HCEC 1CT (cell line): ENCODE measurements around the gene ZNF154.
"Not testable (repeated sequence)": the region's sequence is repeated elsewhere in the genome, so short reads cannot be mapped to it uniquely, and the experiment has no call there.

Experiments
- DNase-seq: peaks from one replicate; pipeline ENCODE4 v3.0.0-alpha.2; 2017

ZNF154 gene

DNA sequence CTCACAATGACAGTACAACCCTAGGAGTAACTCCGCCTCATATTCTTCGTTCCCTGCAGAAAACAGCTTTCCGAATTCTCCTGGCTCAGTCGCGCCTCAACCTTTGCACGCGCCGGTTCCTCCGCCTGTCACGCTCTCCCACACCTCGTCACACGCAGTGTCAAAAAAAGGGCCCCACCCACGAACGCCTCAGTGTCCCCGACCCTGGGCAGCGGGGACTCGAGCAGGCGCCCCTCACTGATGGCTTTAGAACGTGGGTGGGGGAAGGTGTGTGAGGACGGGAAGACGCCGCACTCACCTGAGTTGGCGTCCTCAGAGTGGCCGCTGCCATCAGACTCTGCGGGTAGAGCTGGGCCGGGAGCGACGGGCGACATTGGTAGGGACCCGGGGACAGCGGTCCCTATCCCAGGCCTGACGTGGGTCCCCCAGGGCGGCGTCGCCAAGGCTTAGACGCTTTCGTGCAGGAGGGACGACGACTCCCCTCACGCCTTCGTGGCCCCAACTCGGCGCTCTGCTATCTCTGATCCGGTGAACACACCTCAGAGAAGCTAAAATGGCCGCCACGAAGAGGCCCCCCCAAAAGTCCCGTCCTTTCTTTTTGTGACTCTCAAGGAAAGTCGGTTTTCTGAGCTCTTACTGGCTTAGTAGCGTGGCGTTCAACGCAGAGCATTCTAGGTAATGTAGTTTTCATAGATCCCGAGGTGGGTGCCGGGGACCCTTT lies at the start of gene ZNF154:
TSS of gene ZNF154 (minus strand) at position 564 of the 721 bp plus-strand sequence. CDS start at position 331, 233 bp downstream.
- no peak for DNase-seq

DNA sequence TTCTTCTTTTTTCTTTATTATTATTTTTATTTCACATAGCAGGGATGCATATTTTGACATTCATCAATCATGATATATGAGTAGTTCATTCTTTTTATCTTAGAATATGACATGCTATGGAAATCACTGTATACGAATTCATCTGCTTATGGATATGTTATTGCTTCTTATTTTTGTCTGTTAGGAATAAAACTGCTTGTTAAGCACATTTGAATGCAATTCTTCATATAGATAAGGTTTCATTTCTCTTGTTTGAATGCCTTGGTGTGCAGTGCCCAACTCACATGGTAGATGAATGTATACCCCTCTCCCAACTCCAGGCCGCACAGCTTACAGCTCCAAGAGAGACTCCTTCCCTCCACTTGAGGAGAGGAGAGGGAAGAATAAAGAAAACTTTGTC lies 48.9 kb upstream of the ZNF154 start:
- no peak for DNase-seq

DNA sequence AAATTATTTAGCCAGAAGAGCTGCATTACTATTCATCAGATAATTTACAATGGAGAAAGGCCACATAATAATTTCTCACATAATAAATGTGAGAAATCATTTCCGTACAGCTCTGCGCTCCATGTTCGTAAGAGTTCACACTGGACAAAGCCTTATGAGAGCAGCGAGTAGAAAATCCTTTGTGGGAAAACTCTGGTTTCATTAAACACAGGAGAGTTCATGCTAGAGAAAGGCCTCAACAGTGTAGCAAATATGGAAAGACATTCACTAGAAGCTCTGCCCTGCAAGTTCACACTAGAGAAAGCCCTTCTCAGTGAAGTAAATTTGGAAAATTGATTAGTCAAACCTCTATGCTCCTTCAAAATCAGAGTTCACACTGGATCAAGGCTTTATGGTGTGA lies 46.0 kb upstream of the ZNF154 start:
- no peak for DNase-seq

DNA sequence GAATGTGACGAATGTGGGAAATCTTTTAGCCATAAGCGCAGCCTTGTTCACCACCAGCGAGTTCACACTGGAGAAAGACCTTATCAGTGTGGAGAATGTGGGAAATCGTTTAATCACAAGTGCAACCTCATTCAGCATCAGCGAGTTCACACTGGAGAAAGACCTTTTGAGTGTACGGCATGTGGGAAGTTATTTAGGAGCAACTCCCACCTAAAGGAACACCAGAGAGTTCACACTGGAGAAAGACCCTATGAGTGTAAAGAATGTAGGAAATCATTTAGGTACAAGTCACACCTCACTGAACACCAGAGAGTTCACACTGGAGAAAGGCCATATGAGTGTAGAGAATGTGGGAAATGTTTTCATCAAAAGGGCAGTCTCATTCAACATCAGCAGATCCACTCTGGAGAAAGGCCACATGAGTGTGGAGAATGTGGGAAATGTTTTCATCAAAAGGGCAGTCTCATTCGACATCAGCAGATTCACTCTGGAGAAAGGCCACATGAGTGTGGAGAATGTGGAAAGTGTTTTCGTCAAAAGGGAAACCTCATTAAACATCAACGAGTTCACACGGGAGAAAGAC lies 45.2 kb upstream of the ZNF154 start:
- DNase-seq: no peak

DNA sequence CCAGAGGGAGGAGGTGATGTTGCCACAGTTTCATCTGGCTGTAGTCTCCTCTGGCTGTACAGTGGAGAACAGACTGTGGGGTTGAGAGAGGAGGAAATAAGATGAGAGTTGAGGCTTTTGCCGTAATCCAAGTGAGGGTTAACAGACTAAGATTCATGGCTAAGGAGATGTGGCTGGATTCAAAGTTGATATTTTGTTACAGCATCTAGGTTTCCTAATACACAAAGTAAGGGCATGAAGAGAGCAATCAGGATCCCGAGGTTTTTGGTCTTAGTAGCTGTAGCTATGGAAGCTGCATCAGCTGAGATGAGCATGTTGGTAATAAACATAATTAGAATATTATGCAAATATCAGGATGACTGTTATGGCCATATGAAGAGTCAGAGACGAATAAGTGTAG lies 39.0 kb upstream of the ZNF154 start:
- no peak for DNase-seq

DNA sequence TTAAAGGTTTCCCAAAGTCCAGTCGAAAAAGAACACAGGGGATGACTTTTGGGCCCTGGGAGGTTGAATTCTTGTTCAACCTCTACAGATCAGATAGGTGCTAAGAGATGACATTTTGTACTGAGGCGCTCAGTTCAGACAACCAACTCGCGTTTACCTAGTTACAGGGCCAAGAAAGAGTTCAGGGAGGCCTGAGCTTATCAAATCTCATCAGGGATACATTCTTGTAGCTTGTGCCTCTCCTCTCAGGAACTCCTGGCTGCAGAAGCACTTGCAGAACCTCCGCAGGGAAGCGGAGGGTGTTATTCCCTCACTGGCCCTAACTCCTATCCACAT lies 38.4 kb upstream of the ZNF154 start:
- no peak for DNase-seq

DNA sequence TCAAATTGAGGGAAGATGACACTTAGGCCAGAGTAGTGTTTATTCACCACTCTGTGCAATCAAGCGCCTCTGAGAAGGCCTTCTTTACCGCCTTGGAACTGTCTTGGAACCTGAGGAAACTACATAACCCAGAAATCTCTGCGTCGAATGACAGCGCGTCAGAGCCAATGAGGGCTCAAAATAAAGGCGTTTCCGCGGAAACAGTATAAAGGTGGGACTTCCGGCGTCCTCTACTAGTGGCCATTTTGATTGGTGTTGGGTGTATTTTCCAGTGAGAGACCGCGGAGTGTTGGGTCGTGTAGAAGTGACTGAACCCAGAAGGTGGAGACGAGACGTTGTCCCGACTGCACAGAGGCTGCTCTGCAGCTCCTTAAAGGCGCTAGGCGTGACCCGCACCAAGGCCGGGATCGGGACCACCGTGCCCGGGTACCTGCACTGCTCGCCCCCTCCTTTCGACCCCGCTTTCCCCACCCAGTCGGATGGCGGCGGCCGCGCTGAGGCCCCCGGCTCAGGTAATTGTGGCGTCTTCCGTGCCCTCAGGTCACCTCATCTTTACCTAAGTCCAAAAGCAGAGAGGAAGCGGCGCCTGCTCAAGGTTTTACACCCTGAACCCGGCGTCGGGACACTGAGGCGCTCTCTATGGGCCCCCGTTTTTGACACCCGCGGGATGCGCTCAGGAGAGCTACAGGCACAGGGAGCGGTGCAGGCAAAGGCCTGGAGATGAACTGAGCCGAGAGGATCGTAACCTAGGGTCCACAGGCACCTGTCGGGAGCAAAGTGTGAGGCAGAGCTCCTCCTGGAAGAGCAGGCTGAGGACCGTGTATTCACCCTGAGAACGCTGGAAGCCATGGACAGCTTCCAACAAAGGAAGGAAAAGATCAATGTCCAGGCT lies 37.8 kb upstream of the ZNF154 start, which contains the start of gene ZNF776:
TSS of gene ZNF776 (plus strand) at position 236 of the 892 bp plus-strand sequence. CDS start at position 480, 244 bp downstream.
- DNase-seq: peak; percentile 85

DNA sequence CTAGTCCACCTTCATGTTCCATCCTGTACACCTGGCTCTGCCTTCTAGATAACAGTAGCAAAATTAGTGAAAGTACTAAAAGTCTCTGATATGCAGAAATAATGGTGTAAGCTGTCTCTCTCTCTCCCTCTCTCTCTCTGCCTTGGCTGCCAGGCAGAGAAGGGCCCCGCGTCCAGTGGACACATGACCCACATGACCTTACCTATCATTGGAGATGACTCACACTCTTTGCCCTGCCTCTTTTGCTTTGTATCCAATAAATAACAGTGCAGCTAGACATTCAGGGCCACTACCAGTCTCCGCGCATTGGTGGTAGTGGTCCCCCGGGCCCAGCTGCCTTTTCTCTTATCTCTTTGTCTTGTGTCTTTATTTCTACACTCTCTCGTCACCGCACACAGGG lies 29.8 kb upstream of the ZNF154 start:
- not testable (repeated sequence) for DNase-seq

DNA sequence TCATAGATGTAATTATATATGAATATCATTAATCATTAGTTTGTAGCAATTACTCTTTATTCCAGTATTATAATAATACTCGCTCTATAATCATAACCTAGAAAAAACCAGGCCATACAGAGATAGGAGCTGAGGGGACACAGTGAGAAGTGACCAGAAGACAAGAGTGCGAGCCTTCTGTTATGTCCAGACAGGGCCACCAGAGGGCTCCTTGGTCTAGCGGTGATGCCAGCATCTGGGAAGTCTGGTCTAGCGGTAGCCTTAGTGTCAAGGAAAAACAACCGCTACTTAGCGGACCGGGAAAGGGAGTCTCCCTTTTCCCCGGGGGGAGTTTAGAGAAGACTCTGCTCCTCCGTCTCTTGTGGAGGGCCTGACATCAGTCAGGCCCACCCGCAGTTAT lies 29.3 kb upstream of the ZNF154 start:
- not testable (repeated sequence) for DNase-seq

DNA sequence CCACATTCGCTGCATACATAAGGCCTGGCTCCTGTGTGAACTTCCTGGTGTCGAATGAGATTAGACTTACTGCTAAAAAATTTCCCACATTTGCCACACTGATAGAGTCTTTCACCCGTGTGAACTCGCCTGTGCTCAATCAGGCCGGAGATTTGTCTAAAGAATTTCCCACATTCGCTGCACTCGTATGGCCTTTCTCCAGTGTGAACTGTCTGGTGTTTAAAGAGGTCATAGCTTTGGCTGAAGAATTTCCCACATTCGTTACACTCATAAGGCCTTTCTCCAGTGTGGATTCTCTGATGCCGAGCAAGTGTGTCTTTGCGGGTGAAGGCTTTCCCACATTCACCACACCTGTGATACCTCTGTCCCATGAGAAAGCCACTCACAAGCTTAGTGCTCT lies 11.9 kb upstream of the ZNF154 start:
- no peak for DNase-seq

DNA sequence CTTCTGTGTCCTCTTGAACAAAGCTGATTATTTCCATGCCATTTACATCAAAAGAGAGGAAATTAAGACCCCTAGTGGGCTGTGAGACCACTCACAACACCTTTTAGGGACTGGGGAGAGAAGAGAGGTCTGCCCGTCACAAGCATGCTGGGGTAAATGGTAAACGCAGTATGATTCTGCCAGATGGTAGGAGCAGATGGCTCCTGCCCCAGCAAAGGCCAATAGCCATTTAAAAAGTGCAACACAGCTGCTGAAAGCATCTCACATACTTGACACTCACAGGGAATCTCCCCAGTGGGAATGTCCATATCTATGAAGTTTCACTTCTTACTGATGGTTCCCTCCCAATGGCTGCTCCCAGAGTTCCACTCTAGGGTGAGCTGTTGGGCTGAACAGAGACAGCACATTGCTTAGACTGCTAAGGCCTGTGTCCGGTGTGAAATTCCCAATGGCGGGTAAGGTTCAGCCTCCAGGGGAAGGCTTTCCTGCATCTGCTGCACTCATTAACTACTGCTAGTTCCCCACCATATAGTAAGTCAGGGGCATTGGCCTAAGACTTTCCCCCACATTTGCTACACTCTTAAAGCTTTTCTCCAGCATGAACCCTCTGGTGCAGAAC lies 11.0 kb upstream of the ZNF154 start:
- DNase-seq: no peak

DNA sequence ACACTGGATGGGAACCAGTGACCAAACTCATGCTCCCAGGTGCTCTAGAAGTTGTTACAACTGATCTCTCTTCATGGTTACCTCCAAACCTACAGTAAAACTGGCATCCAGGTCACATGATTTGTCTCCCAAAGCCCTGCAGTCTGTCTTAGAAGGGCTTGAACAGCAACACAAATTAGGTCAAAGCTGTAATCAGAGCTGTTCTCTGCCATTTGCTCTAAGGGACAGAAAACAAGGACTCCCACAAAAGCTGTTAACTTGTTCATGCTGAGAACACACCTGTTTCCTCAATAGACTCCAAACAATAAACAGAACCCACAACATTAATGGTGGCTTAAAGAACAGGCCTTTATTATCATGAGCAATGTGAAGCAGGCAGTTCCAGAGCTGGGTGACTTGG lies 10.4 kb upstream of the ZNF154 start:
- no peak for DNase-seq

DNA sequence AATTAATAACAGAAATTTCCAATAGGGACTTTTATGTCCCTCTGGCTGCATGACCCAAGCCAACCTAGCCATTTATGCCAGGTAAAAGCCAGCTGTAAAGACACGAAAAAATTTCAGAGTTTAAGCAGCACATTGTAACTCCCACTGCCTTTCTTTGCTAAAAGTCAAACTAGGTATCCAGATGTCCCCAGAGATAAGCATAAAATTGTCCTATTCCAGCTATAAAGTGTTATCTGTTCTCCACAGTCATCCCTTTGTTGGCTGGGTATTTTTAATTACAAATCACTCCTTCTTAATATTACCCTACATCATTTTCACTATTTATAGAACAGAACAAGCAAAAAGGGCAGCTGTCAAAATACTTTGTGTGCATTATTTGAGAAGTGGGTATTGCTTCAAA lies 3.2 kb upstream of the ZNF154 start:
- DNase-seq: no peak

DNA sequence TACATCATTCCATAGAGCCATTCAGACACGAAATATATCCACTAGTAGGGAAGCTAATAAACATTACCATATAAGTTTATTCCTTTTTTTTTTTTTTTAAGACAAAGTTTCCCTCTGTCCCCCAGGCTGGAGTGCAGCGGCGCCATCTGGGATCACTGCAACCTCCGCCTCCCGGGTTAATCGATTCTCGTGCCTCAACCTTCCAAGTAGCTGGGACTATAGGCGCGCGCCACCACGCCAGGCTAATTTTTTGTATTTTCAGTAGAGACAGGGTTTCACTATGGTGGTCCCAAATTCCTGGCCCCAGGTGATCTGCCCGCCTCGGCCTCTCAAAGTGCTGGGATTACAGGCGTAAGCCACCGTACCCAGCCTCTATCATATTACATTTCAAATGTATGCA lies 612 bp upstream of the ZNF154 start:
- no peak for DNase-seq

DNA sequence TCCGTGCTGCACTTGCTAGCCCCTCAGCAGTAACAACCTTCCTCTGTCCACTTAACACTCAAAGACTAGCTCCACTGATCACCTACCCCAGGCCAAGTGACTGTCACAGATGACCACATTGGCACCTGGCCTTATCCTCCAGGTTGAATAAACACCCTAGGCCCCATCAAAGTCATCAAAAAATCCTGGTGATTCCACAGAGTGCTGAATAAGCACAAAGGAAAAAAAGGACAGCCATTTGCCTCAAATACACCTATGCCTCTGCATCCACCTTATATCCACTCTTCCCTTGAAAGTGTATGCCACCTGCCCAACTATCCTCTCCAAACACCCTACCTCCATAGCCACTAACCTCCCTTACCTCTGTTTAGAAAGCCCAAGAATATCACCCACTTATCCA lies 2.7 kb downstream of the ZNF154 start:
- no peak for DNase-seq

DNA sequence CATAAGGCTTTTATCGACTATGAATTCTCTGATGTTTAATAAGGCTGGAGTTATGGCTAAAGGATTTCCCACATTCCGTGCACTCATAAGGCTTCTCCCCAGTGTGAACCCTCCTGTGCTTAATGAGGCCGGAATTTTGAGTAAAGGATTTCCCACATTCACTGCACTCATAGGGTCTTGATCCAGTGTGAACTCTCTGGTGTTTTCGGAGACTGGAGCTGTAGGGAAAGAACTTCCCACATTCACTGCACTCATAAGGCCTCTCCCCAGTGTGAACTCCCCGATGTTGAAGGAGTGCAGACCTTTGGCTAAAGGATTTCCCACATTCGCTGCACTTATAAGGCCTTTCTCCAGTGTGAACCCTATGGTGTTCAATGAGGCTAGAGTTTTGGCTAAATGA lies 7.4 kb downstream of the ZNF154 start:
- DNase-seq: no peak

DNA sequence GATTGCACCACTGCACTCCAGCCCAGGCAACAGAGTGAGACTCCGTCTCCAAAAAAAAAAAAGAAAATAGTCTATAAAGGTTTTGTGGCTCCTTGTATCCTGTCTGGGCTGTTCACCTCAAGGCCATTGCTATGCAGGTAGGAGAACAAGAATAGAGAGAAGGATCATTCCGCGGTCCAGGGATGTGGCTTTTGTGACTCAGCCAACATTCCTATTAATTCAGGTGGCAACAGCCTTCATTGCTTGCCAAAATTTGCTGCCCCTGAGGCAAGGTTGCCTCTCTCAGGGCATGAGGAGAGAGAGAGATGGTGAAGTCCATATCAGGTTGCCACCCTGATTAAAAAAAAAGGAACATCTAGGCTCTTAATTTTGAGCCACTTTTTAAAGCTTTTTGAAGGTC lies 19.3 kb downstream of the ZNF154 start:
- no peak for DNase-seq

DNA sequence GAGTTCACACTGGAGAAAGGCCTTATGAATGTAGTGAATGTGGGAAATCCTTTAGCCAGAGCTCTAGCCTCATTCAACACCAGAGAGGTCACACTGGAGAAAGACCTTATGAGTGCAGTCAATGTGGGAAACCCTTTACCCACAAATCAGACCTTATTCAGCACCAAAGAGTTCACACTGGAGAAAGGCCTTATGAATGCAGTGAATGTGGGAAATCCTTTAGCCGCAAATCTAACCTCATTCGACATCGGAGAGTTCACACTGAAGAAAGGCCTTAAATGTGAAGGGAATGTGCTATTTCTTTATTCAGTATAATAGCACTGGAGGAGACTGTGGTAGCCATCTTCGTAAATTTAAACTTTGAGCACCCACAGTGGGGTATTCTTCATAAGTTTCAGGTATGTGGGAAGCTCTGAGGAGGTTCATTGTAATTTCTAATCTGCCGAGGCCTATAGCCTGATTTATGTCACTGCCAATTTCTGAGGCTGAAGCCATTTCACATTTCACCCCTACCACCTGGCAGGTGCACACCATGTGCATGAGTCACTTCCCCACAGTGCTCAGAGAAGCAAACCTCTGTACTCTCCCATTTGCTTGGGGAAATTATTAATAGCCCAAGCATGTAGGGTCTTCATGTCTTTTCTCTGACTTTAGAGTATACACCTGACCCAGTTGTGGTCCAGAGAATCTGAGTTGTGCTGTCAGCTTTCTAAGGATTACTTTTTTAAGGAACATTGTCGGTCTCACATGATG lies 20.8 kb downstream of the ZNF154 start:
- DNase-seq: no peak

DNA sequence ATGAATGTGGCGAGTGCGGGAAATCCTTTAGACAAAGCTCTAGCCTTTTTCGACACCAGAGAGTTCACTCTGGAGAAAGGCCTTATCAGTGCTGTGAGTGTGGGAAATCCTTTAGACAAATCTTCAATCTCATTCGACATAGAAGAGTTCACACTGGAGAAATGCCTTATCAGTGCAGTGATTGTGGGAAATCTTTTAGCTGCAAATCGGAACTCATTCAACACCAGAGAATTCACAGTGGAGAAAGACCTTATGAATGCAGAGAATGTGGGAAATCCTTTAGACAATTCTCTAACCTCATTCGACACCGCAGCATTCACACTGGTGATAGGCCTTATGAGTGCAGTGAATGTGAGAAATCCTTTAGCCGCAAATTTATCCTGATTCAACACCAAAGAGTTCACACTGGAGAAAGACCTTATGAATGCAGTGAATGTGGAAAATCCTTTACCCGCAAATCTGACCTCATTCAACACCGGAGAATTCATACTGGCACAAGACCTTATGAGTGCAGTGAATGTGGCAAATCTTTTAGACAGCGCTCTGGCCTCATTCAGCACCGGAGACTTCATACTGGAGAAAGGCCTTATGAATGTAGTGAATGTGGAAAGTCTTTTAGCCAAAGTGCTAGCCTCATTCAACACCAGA lies 21.5 kb downstream of the ZNF154 start:
- no peak for DNase-seq

DNA sequence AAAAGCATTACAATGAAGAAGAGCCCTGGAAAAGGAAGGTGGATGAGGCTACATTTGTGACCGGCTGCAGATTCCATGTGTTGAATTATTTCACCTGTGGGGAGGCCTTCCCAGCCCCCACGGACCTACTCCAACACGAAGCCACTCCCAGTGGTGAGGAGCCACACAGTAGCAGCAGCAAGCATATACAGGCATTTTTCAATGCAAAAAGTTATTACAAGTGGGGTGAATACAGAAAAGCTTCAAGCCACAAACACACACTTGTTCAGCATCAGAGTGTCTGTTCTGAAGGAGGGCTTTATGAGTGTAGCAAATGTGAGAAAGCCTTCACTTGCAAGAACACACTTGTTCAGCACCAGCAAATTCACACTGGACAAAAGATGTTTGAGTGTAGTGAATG lies 22.3 kb downstream of the ZNF154 start:
- no peak for DNase-seq

DNA sequence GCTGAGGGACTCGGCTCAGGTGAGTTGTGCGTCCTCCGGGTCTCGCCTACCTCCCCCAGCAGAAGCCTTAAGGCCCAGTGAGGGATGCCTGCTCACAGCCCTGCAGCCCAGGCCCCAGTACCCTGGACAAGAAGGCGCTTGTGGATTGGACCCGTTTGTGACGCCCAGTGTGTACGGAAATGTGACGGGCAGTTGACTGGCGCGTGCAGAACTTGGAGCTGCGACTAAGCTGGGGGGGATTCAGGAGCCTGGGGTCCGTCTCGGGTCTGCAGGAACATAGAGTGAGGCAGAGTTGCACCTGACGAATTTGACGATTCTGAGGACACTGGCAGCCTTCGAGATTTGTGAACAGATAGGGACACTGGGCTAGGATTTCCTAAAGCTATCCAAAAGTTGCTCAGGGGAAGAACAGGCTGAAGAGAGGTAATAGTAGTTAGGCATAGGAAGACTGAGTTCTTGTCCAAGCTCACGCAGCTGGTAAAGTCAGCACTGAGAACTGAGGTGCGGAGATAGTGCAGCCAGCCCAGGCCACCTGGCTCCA lies 26.7 kb downstream of the ZNF154 start:
- no peak for DNase-seq

DNA sequence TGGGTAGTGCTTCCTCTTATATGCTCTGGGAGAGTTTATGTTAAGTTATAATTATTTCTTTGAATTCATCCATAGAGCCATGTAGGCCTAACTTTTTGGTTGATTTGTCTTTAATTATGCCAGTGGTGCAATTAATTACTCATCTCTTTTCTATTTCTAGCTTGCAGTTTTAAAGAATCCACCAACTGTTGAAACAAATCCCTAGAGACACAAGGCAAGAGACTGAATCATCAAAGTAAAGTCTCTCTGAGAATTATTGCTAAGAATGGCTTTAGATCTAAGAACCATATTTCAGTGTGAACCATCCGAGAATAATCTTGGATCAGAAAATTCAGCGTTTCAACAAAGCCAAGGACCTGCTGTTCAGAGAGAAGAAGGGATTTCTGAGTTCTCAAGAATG lies 33.1 kb downstream of the ZNF154 start:
- no peak for DNase-seq
